Cardiac fibroblast (primary cell): ENCODE data around the gene ADORA3.

Experiments
- DNase-seq, 2 donors: peaks; one replicate each; pipeline versions ENCODE4 v3.0.0 to v3.0.0-alpha.2; 2010; ENCODE audit warnings: low read depth in 2 of 2
- H3K4me3 ChIP-seq, 2 donors: replicated peaks in 1 of 2; 1 replicate in 1 of 2; 2 replicates in 1 of 2; pipeline ENCODE4 v1.5.1; 2011; ENCODE audit warnings: low read depth in 2 of 2, low read length in 2 of 2, mild to moderate bottlenecking in 2 of 2, moderate library complexity in 1 of 2
- CTCF ChIP-seq: IDR thresholded peaks from one replicate; pipeline ENCODE4 v1.5.1; 2011; ENCODE audit warnings: low read depth, mild to moderate bottlenecking, low read length, inconsistent platforms

Gene ADORA3

GRCh38 chr1:111476761-111477309, 26.6 kb downstream of the ADORA3 start:
- TF ChIP-seq CTCF = no peak
- DNase-seq = no peak
- no peak overlapping the region for H3K4me3 ChIP-seq

GRCh38 chr1:111476214-111476613, 27.2 kb downstream of the ADORA3 start:
- no peak for TF ChIP-seq CTCF
- no peak overlapping the region for H3K4me3 ChIP-seq
- DNase-seq = no peak

- no peak for DNase-seq
- H3K4me3 ChIP-seq = no peak overlapping the region
- no peak for TF ChIP-seq CTCF
Observed at GRCh38 chr1:111475701-111476100, 27.7 kb downstream of the ADORA3 start.

GRCh38 chr1:111474521-111474920, 28.9 kb downstream of the ADORA3 start:
- no peak for TF ChIP-seq CTCF
- H3K4me3 ChIP-seq = no peak overlapping the region
- no peak for DNase-seq

GRCh38 chr1:111474106-111474505, 29.3 kb downstream of the ADORA3 start:
- no peak for TF ChIP-seq CTCF
- peak; percentile 39 to 50 for DNase-seq
- no peak overlapping the region for H3K4me3 ChIP-seq

GRCh38 chr1:111471538-111471937, 31.9 kb downstream of the ADORA3 start:
- no peak for TF ChIP-seq CTCF
- H3K4me3 ChIP-seq = no peak overlapping the region
- DNase-seq = no peak

- no peak overlapping the region for H3K4me3 ChIP-seq
Observed at GRCh38 chr1:111471012-111471411, 32.4 kb downstream of the ADORA3 start.

More at GRCh38 chr1:111471012-111471411, 32.4 kb downstream of the ADORA3 start:
- DNase-seq = no peak
- no peak for TF ChIP-seq CTCF
